ENCODE results near the gene MCAT. TPM values are rescaled to one million over a fixed set of nuclear protein-coding genes. Genes with fewer than 3 reads are reported as not detected.

The MCAT gene
- total and polyA plus RNA-seq, 2 of the 4 experiments (the other 2 are of a cell fraction) = 7.3 to 19.7 TPM

GRCh38 chr22:43188829-43189545 is 45.8 kb upstream of the MCAT start (continued):
- no peak for TF ChIP-seq RFX5 (IDR thresholded peaks at IDR 0.05; ENCODE audit: low read depth, low read length)

- H2AK9ac ChIP-seq (replicated peaks; ENCODE audit: low read depth, low read length, poor library complexity) = peak overlapping the region; percentile 95
- peak overlapping the region; percentile 28; the same call in 2 of the 3 replicates for H2BK15ac ChIP-seq (ENCODE audit: low read depth, low read length)
- H3K4me2 ChIP-seq (ENCODE audit: low read depth, low read length) = peak overlapping the region; percentile 86
- BruUV-seq (replicated peaks) = no TSS peak
- H3K27ac ChIP-seq (ENCODE audit: insufficient read depth, low read length) = peak overlapping the region; percentile 81
- H4K91ac ChIP-seq (ENCODE audit: insufficient read depth, low read depth, low read length) = peak overlapping the region; percentile 96
- H2AFZ ChIP-seq (replicated peaks; ENCODE audit: low read length, poor library complexity) = peak overlapping the region; percentile 99
- H4K8ac ChIP-seq (ENCODE audit: low read depth in 2 of 2, low read length in 2 of 2) = peak overlapping the region; percentile 97 to 100
- no peaks in the 10 kb centered on the region for H3K9me3 ChIP-seq (ENCODE audit: control insufficient read depth, insufficient read depth, low read length)
- H3K4ac ChIP-seq (ENCODE audit: low read depth, low read length) = peak overlapping the region; percentile 85
- peak overlapping the region; percentile 63 for H2AK5ac ChIP-seq (ENCODE audit: low read depth, low read length)
- in situ Hi-C loops (cut with MboI; ENCODE audit: low sequenced_read_pairs) = no loop called here
- H3K27me3 ChIP-seq (ENCODE audit: control insufficient read depth, insufficient read depth, low read length) = peaks cover 3% of the 10 kb centered on the region
- H4K20me1 ChIP-seq (ENCODE audit: insufficient read depth, low read length) = peaks cover 17% of the 10 kb centered on the region
- dilution Hi-C loops (cut with HindIII; ENCODE audit: low sequenced_read_pairs, unreplicated experiment) = no loop called here
- peaks cover 18% of the 10 kb centered on the region for H3K9me1 ChIP-seq (ENCODE audit: insufficient read depth, low read length)
- peak overlapping the region; percentile 78 for H2BK5ac ChIP-seq (ENCODE audit: low read depth, low read length, poor library complexity, severe bottlenecking)
- peak overlapping the region; percentile 92 for H3K14ac ChIP-seq (replicated peaks; ENCODE audit: low read depth, low read length)
- peak overlapping the region; percentile 47 for H3K4me3 ChIP-seq (ENCODE audit: insufficient read depth, low read depth, low read length)
- H4K5ac ChIP-seq (ENCODE audit: low read depth, low read length) = peak overlapping the region; percentile 91
- H3K36me3 ChIP-seq (ENCODE audit: control insufficient read depth, insufficient read depth, low read length) = 0 out of 2 replicates have a peak, but pooled peaks cover 1% of the 10 kb centered on the region
- H3K79me1 ChIP-seq (ENCODE audit: low read depth in 1 of 2, low read length in 2 of 2) = peaks cover 3 to 39% of the 10 kb centered on the region in 2 experiments; a peak in 3 of 4 replicates
- intact Hi-C loops (cut with micrococcal nuclease) = no loop called here
- 2% methylated on average over 28 of the region's 86 CpGs; no CpG with 5 or more reads in 1 of the 2 experiments for WGBS, 2 experiments (ENCODE audit: extremely low coverage in 2 of 2, insufficient read length in 1 of 2)
- ChIA-PET POLR2A (ENCODE audit: unreplicated experiment) (interaction anchor here (0.6 kb wide), 3 partner anchors 29 to 866 kb away, joined by 3 to 16 read pairs (median 4); no protein-coding TSS in a partner anchor), CTCF (interaction anchor here (0.6 to 1.6 kb wide), 6 partner anchors 13 to 719 kb away, joined by 3 to 10 read pairs (median 3); no protein-coding TSS in a partner anchor)
- peak overlapping the region; percentile 58 for H3K9ac ChIP-seq (ENCODE audit: low read depth, low read length)
- peak overlapping the region; percentile 65 for H2BK120ac ChIP-seq (ENCODE audit: low read depth, low read length)
- DNase-seq (peak; percentile 92), ATAC-seq (ENCODE audit: low read depth) (peak; percentile 88)
- peak overlapping the region; percentile 61 for H3K18ac ChIP-seq (ENCODE audit: low read depth, low read length)
- H3K23ac ChIP-seq (ENCODE audit: low read depth, low read length) = peak overlapping the region; percentile 74
- peak overlapping the region; percentile 84; the same call in 1 of the 2 replicates for H3K56ac ChIP-seq (ENCODE audit: extremely low read depth, insufficient read depth, low read length)
- no peak overlapping the region for H2BK20ac ChIP-seq (ENCODE audit: low read depth, low read length)
- peaks cover 11% of the 10 kb centered on the region for H3K4me1 ChIP-seq (ENCODE audit: control insufficient read depth, insufficient read depth, low read length)
- TF ChIP-seq CEBPB (IDR thresholded peaks at IDR 0.05; ENCODE audit: low read depth, low read length) = no peak
- peak; percentile 91 for TF ChIP-seq CTCF (conservative IDR thresholded peaks at IDR 0.05; ENCODE audit: low read depth, low read length)
- peak; percentile 84; the same call in 1 of the 2 replicates for TF ChIP-seq MAZ (IDR thresholded peaks at IDR 0.05; ENCODE audit: borderline replicate concordance, low read depth, low read length)
- TF ChIP-seq CHD1 (IDR thresholded peaks at IDR 0.05; ENCODE audit: low read depth, low read length) = no peak
- TF ChIP-seq RFX5 (IDR thresholded peaks at IDR 0.05; ENCODE audit: low read depth, low read length) = no peak
- TF ChIP-seq RAD21 (IDR thresholded peaks at IDR 0.05; ENCODE audit: low read length) = peak; percentile 37
- TF ChIP-seq FOS (IDR thresholded peaks at IDR 0.05; ENCODE audit: low read depth, low read length) = no peak
- no peak for TF ChIP-seq MAFK (IDR thresholded peaks at IDR 0.05; ENCODE audit: low read depth, low read length)
- TF ChIP-seq RCOR1 (IDR thresholded peaks at IDR 0.05; ENCODE audit: insufficient replicate concordance, low read length) = no peak
- TF ChIP-seq SMC3 (IDR thresholded peaks at IDR 0.05; ENCODE audit: low read depth, low read length) = peak; percentile 46
These were observed 44.2 kb upstream of the MCAT start for GRCh38 chr22:43187171-43188099.

Measured in IMR-90 (cell line).